ENCODE results near the gene TGFBR2. TPM values are rescaled to one million over a fixed set of nuclear protein-coding genes. Genes with fewer than 3 reads are reported as not detected.

The TGFBR2 gene
- total RNA-seq, 2 donors from 2014 or later, result 243 to 291 TPM

DNA sequence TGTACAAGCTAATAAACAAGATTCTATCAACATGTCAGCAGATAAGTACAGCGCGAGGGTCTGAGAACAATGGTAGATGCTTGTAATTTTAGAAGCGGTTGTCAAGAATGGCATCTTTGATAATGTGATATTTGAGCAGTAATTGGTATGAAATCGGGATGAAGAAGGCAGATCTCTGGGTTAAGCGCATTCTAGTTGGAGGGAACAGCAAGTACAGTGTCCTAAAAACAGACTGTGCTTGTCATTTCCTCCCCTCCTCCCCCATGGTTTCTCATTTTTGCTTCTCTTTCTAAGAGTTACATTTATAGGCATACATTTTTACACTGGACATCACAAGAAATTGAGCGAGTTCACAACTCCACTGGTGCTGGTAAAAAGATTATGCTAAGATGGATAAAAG, 23.3 kb downstream of the TGFBR2 start:
- intact Hi-C loops (cut with DNase I), result no loop called here

DNA sequence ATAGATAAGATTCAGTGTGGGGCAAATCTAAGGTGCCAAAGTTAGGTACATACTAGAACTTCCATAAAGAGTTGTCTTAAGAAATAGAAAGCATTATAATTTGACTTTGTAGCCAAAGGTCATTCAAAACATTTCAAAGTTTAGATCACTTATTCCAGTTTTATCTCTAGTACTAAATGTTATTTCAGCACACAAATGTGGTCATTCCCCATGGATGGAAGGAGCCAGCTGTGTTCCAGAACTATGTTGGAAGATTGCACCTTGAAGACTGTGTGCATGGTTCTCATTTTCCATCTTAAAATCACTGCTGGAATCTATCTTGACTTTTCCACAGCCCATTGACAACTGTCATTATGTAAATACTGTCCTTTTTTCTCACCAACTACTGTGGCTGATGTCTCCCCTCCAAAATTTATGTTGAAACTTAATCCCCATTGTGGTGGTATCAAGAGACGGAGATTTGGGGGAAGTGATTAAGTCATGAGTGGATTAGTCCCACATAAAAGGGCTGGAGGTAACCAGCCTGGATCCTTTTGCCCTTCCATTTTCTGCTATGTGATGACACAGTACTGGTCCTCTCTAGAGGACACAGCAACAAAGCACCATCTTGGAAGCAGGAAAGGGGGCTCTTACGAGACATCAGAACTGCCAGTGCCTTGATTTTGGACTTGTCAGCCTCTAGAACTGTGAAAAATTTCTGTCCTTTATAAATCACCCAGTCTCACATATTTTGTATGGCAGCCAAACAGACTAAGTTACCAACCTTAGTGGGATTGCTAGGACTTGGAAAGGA, 24.0 kb downstream of the TGFBR2 start:
- DNase-seq (ENCODE audit: low spot score), result no peak
- intact Hi-C loops (cut with DNase I), result no loop called here

More for the DNA sequence above, 23.3 kb downstream of the TGFBR2 start:
- no peak for DNase-seq (ENCODE audit: low spot score)

DNA sequence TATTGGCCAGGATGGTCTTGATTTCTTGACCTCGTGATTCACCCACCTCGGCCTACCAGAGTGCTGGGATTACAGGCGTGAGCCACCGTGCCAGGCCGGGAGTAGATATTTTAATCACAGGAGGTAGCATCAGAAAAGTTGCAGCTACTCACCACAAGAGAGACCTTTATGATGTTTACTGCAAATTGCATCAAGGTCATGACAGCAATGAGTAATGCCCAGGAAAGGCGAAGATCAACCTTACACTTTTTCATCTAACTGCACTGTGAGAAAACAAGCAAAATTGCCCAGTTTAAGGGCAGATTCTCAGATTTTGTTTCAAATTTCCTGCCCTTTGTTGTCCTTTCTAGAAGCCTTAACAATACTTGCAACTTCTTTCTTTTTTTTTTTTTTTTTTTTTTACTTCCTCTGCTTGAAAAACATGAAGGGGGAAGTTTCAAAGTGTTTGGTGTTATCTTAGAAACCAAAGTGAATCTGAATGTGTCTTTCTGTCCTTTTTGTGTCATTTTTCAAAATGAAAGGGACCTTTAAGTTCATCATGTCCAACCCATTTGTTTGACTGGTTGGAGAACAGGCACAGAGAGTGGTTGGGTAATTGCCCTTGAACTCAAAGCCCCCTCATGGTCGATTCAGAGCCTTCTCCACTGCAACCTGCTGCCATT, 25.0 kb downstream of the TGFBR2 start:
- no peak for DNase-seq (ENCODE audit: low spot score)
- intact Hi-C loops (cut with DNase I), result no loop called here

DNA sequence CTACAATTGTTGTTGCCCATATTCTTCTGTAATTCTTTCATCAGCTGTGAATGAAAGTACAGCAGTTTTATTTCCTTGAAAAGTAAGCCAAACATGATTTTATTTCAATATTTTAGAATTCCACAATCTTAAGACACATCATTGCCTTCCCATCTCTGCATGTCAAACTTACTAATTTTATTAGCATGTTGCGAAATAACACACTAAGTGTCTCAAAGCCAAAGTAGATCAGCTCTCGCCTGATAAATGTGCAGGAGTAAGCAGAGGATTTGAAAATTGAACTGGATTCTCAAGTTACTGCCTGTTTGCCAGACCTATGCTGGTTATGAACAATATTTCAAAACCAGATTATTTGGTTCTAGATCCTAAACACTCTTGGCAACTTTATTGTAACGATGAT, 25.7 kb downstream of the TGFBR2 start:
- intact Hi-C loops (cut with DNase I), result no loop called here
- no peak for DNase-seq (ENCODE audit: low spot score)

DNA sequence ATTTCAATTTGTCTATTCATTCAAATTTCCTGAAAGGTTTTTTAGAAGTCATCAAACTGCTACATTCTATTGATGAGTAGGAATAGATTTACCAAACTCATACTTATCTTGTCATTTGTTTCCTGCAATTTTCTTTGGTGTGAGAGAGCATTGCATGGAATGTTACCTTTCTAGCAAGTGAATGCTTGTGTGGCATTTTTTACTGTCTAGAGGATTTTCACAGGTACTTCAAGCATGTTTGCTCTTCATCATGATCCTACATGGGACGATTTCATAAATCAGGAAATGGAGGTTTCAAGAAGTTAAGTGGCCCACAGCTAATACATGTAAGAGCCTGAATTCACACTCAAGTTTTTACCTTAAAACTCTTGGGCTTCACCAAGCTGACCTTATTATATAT, 26.1 kb downstream of the TGFBR2 start:
- intact Hi-C loops (cut with DNase I), result no loop called here
- no peak for DNase-seq (ENCODE audit: low spot score)

DNA sequence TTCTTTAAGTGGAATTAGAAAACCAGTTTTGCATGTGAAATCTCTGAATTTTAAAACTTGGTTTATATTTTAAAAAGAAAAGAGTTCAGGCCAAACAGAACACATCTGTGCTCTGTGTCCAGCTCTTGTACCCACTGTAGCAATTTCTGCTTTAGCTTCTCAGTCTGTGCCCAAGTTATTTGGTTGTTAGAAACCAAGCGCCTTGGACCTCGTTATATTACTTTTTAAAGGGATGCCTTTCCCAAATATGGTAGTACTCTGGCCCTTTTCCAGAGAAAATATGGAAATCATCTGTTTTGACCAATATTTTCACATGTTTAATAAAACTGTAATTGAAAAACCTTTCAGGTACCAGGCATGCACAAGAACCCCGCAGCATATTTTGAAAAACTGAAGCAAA, 27.3 kb downstream of the TGFBR2 start:
- DNase-seq (ENCODE audit: low spot score), result no peak
- intact Hi-C loops (cut with DNase I), result no loop called here

DNA sequence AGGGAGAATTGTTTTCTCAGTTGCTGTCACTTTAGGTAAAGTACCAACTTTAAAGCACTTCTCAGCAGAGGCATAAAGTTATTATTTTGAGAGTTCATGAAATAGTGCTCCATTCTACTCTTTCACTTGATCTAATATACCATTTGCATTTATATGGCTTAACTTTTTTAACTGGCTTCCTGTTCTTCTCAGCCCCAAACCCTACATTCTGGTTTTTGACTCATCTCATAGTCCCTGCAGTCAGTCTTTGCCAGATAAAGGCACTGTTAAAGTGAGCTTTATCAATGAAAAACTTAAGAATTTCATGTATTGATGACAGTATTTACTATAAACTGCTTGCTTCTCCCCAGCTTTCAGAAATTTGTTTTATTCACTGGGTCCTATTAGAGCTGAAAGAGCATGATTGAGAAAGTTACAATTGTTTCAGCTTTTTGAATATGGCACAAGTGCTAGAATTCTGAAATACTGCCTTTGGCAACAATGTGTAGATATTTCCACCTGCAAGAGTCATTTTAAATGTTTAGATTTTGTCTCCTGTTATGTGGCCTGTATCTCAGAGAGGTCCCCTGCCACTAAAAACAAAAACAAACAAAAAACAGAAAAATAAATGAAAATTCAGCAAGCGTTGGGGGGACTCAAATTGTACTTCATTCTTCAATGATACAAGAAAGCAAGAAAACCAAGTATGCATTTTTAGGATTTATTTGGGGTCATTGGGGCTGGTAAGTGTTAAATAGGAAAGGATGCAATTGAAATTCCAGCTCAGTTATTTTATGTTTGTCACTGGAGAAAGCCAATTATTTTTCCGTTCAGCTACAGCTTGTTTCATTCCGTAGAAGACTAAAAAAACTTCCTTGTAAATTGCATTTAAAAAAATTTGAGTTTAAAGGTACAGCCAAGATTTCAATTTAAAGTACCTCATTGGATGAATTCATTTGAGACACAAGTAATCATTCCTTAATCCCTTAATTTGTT, 28.6 kb downstream of the TGFBR2 start:
- no peak for DNase-seq (ENCODE audit: low spot score)
- intact Hi-C loops (cut with DNase I), result loop anchor here in 1 of 2 donors (1.0 kb wide), 1 partner anchor 16 kb away; no protein-coding TSS in a partner anchor

DNA sequence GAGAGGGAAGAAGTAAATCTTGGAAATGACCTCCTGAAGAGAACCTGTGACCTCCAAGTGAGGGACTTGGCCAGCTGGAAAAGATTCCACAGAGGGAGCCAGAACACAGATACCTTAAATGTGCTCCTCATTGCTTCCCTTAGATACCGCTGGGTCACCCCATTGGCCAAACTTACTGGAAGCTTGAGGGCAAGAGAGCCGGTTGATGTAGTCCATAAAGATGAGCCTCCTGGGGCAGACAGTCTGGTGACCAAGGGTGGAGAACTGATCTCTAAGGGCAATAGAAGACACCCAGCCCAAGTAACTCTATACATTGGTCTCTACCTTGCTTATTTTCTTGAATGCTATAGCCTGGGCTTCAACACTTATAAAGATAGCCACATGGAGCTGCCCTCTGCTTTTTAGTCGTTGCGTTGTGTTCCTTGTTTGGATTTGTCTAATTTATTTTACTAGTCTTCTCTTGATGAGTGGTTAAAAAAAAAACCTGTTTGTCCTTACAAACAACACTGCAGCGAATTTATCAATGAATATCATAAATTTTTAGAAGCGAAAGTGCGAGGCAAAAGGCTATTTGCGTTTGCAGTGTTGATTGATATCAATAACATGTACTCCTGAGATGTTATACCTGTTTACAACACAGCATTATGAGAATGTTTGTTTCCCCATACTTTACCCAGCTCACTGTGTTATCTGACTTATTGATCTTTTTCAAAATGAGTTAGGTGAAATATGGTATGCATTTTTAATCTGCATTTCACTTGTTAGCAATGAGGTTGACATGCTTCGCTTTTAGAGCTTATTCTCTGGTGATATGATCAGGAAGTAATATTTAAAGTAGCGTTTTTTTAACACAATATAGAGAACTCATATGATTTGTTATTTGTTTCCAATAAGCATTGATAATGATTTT, 31.2 kb downstream of the TGFBR2 start:
- no peak for DNase-seq (ENCODE audit: low spot score)
- intact Hi-C loops (cut with DNase I), result no loop called here

DNA sequence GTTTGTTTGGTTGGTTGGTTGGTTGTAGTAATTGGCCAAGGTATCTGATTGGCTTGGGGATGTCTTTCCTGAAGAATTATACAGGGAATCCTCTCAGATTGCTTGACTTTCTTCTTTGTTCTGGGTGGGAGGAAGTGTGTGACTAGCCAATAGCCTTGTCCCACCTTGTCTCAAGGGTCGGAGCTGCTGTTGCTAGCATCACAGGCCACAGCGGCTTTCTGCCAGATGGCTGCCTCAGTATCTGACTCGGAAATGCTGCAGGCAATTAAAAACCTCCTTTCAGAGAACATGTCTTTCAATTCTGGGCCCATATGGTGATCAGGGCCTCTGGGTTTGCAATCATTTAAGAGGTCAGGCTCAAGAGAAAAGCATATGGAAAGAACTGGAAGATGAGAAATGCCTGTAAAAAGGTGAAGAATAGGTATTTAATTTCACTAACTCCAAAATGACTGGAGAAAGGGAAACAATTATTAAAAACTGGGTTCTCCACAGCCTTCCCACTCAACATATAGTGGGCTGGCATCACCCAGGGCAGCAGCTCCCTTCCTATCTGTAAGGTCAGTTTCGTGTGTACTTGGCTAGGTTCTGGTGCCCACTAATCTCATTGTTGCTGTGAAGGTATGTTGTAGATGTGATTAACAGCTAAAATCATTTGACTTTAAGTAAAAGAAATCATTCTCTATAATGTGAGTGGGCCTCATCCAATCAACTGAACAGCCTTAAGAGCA, 32.4 kb downstream of the TGFBR2 start:
- no peak for DNase-seq (ENCODE audit: low spot score)
- intact Hi-C loops (cut with DNase I), result no loop called here

DNA sequence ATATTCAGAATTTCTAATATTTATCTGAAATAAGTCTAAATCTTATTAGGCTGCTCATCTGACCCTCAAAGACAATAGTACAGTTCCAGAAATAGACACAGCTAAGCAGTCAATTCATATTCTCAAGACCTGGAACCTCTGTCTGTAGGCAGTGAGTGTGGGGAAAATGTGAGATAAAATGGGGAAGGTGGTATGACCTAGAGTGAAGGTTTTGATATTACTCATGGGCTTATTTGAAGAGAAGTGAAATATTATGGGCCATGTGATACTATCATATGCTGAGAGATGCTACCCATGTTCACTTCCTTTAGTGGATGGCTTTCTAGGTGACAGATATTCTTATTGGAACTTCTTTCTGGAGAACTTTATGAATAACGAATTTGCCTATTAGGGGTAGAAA, 33.5 kb downstream of the TGFBR2 start:
- intact Hi-C loops (cut with DNase I), result no loop called here
- no peak for DNase-seq (ENCODE audit: low spot score)

DNA sequence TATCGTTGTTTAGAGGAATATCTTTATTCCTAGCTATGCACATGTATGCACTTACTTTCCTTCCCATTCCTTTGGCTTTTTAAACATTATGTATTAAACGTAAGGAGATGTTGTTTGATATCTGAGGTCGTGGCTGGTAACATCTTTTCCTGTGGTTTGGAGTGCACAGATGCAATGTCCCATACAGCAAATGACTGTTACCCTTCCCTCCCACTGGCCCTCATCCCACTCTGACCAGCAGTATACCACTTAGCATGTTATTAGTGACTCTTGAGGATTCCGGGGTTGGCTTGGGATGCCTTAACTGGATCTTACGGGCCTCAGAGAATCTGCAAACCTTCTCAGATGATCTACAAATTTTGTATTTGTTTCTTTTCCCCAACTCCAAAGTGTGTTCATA, 34.5 kb downstream of the TGFBR2 start:
- no peak for DNase-seq (ENCODE audit: low spot score)
- intact Hi-C loops (cut with DNase I), result no loop called here

DNA sequence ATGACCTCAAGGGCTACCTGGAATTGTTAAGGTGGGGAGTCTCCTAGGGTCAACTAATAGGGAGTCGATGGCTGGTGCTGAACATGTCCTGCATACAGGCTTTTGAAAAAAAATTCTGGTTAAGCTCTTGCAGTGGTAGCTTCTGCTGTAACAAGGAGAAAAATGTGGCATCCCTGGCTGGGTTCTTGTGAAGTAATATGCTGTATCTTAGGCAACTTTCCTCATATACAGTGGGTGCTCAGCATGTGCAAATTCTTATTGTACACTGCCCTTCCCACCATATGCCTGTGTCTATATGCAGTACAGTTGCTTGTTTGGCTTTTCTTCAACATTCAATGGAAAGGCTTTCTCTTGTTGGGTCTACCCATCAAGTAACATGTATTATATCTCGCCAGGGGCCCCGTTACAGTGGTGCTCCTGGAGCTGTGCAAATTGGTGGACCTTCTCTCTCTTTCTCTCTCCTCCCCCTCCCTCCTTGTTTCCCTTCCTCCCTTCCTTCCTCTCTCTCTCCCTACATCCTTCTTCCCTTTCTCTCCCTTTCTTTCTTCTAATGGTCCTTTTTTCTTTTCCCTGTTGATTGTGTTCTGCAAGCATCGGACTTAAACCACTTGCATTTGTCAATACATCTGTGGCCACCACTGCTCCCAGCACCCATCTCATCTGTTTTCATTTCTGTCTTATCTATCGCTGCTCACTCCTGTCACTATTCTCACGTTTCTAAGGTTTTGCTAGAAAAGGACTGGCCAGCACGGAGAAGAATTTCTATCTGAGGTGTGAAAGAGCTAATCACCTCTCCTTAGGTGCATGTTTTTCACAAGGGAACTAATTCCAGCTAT, 35.2 kb downstream of the TGFBR2 start:
- DNase-seq (ENCODE audit: low spot score), result no peak
- intact Hi-C loops (cut with DNase I), result no loop called here

DNA sequence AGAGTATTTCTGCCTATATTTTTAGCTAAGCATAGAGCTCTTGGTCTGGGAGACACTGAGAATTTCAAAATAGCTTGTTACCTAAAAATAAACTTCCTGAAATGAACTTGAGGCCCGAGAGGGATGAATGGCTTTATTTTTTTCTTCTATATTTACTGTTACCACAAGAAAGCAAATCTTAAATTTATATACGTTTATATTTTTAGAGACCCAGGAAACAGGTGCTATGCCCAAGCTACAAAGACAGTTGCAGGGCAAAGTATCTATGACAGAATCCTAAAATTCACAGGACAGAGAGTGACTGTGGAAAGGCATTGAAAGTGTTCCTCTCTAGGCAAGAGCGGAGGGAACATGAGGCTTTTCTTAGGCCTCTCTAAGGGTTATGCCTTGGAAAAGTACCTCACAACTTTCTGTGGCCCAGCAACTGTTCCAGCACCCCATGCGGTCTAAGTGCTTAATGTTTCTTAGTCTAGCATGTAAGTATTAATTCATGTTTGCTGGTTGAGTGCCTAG, 36.5 kb downstream of the TGFBR2 start:
- DNase-seq (ENCODE audit: low spot score), result no peak
- intact Hi-C loops (cut with DNase I), result no loop called here

DNA sequence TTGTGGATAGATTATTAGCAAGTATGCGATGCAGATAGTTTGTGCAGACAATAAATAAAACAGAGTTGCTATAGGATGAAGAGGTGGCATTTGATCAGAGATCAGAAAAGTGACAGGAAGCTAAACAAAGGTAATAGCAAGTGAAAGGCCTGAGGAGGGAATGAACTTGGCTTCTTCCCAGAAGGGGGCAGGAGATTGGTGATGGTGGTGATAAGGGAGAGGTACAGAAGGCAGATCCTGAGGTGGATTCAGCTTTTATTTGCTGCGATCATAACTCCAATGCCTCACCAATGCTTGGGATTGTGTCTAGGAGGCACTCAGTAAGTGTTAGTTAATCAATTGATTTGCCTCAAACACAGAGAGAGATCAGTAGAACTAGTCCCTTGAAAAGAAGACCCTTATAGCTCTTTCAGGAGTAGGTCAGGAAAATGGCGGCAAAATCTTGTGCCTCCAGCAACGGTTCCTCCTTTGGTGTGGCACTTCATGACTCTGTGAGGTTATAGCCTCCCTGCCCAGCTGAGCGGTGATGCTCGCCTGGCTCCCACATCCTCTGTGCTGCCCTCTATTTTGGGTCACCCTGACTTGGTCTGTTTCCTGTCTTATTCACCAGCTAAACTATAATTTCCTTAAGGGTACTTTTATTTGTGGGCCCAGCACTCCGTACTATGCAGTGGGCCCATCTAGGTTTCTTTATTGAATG, 37.5 kb downstream of the TGFBR2 start:
- intact Hi-C loops (cut with DNase I), result no loop called here
- no peak for DNase-seq (ENCODE audit: low spot score)

DNA sequence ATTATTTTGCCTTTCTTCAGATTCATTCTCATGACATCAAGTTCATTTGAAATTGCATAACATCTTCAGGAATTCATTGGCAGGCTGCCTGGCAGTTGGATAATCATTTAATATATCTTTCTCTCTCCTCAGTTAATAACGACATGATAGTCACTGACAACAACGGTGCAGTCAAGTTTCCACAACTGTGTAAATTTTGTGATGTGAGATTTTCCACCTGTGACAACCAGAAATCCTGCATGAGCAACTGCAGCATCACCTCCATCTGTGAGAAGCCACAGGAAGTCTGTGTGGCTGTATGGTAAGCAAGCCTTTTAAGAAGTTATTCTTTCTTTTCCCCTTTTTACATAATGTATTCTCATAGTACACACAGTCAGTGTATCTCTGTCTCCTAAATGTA, 38.2 kb downstream of the TGFBR2 start:
- intact Hi-C loops (cut with DNase I), result no loop called here
- DNase-seq (ENCODE audit: low spot score), result no peak

DNA sequence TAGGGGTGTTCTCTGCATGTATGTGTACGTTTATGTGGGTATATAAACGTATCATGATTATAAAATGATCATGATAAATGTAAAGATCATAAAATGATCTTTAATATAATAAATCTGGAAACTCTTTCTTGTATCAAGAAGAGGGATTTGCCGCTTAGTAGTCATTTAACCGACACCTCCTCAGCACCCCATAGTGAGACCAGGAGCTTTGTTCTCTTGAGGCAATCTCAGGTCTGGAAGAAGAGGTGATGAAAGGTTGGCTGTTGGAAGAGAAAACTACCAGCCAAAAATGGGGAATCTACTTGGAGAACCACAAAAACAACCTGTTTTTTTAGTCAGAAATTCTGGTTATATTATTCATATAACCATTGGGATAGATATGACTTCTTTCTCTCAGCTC, 38.7 kb downstream of the TGFBR2 start:
- DNase-seq (ENCODE audit: low spot score), result no peak
- intact Hi-C loops (cut with DNase I), result no loop called here
